ENCODE data around the gene CCDC127. TPM values are rescaled to one million over a fixed set of nuclear protein-coding genes. Genes with fewer than 3 reads are reported as not detected.

Gene CCDC127
- total RNA-seq, 1 experiment from 2014 or later, result 4.5 TPM

DNA sequence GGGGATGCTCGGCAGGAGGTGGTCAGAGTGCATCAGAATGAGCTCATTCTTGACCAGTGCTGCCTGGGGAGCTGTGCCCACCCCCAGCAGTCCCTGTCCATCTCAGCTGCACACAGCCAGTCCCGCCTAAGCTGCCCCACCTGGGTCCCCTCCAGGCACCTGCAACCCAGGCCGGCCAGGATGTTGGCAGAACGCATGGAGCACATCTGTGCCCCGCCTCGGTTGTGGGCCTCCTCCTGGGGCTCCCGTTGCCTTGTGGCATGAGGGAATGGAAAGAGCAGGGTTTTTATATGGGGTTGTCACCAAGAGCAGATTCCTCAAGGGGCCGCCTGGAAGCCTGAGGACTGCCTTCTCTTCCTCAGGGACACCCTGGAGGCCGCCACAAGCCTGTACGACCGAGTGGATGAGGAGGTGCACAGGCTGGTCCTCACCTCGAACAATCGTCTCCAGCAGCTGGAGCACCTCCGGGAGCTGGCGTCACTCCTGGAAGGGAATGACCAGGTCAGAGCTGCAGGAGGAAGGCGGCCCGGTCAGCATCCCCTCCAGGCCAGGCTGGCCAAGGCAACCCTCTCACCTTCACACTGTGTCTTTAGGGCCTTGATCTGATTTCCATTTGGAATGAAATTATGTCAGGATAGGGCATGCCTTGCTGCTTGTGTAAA is 61.4 kb downstream of the CCDC127 start:
- in situ Hi-C loops (cut with HindIII; ENCODE audit: low pct_unique_long_range_greater_than_20kb, low sequenced_read_pairs), result no loop called here
- no peak for DNase-seq (ENCODE audit: low read depth)

DNA sequence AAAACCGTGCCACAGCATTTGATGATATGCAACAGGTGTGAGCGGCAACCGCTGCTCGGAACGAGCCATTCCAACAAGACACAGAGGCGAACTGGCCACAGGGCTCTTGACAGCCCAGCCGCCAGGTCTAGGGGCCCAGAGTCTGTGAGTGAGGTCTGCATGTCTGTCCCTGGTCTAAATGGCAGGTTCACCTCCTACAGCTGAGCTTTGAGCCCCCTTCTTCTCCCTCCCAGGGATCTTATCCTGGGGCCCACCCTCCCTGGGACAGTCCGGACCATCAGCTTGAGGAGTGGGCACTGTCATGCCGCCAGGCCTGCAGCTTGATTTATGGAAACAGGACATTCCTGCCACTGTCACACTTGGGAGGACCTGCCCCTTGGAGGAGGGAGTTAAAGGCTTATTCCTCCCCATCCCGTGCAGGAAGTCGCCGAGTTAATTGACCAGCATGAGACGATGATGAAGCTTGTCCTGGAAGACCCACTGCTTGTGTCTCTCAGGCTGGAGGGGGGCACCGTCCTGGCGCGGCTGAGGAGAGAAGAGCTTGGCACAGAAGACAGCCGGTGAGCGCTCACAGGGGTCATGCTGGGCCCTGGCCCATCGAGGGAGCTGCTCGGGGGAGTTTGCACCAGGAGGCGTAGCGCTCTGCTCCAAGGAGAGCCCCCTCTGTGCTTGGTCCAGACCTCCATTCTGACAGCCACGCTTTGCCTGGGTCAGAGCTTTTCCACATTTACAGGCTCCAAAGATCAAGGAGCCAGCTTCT is 62.1 kb downstream of the CCDC127 start:
- no peak for DNase-seq (ENCODE audit: low read depth)
- in situ Hi-C loops (cut with HindIII; ENCODE audit: low pct_unique_long_range_greater_than_20kb, low sequenced_read_pairs), result no loop called here

DNA sequence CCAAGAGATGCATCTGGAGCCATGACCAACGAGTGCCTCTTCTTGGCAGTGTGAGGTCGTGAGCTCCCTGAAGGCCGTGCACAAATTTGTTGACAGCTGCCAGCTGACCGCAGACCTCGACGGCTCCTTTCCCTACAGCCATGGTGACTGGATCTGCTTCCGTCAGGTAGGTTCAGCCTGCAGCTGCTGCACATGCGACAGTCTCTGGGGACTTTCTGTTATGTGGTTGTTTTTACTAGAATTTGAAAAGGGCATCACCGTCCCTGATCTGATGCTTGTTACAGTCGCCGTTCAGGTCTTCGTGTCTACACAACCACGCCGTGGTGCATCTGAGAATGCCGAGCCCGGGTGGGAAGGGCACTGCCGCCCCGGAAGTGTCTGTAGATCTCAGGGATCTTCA is 63.1 kb downstream of the CCDC127 start:
- in situ Hi-C loops (cut with HindIII; ENCODE audit: low pct_unique_long_range_greater_than_20kb, low sequenced_read_pairs), result no loop called here
- DNase-seq (ENCODE audit: low read depth), result no peak

DNA sequence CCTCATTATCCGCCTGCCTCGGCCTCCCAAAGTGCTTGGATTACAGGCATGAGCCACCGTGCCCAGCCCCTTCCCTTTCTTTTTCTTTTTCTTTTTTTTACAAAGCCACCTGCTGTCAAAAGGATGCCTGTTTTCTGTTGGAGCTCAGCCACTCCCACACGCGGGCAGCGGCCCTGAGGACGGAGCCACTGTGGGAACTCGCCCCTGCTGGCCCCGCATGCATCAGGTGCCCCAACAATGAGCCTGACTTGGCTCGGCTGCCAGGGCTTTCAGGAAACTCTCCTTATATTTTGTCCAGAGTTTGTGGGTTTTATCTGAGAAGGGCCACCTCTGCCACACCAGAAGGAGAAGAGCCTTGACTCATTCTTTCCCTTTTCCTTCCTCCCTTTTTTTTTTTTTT is 63.7 kb downstream of the CCDC127 start:
- in situ Hi-C loops (cut with HindIII; ENCODE audit: low pct_unique_long_range_greater_than_20kb, low sequenced_read_pairs), result no loop called here
- DNase-seq (ENCODE audit: low read depth), result no peak

DNA sequence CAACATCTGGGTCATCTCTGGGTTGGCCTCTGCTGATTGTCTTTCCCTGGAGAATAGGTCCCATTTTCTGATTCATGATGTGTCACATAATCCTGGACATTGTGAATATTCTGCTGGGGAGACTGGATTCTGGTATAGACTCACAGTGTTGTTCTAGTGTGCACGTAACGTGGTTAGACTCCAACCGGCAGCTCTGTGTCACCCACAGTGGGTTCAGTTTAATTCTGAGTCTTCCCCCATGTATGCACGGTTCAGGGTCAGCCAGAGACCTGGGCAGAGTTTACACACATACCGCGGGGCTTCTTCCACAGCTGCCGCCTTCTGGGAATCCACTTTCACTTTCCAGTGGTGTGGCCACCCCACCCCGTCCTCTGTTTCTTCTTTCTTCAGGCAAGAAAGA is 64.7 kb downstream of the CCDC127 start:
- in situ Hi-C loops (cut with HindIII; ENCODE audit: low pct_unique_long_range_greater_than_20kb, low sequenced_read_pairs), result no loop called here
- DNase-seq (ENCODE audit: low read depth), result no peak

DNA sequence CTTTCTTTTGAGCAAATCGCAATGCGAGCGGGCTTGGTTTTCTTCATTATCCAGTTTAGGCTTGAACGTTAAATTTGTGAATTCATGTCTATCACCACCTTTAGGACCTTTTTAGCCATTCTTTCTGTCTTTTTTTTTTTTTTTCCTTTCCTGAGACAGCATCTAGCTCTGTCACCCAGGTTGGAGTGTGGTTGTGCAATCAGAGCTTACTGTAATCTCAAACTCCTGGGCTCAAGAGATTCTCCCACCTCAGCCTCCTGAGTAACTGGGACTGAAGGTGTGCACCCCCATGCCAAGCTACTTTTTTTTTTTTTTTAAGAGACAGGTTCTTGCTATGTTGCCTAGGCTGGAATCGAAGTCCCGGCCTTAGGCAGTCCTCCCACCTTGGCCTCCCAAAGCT is 65.9 kb downstream of the CCDC127 start:
- no peak for DNase-seq (ENCODE audit: low read depth)
- in situ Hi-C loops (cut with HindIII; ENCODE audit: low pct_unique_long_range_greater_than_20kb, low sequenced_read_pairs), result no loop called here

DNA sequence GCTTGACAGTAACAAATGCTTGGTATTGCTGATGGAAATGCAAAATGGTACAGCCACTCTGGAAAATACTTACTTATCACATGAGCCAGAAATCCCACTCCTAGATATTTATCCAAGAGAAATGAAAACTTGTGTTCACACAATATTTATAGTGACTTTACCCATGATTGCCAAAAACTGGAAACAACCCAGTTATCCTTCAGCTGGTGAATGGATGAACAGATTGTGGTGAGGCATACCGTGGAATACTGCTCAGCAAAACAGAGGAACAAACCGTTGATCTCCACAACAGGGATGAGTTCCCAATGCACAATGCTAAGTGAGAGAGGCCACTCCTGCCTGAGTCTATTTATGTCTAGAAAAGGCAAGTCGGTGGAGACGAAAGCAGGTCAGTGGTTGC is 67.2 kb downstream of the CCDC127 start:
- DNase-seq (ENCODE audit: low read depth), result no peak
- in situ Hi-C loops (cut with HindIII; ENCODE audit: low pct_unique_long_range_greater_than_20kb, low sequenced_read_pairs), result no loop called here

DNA sequence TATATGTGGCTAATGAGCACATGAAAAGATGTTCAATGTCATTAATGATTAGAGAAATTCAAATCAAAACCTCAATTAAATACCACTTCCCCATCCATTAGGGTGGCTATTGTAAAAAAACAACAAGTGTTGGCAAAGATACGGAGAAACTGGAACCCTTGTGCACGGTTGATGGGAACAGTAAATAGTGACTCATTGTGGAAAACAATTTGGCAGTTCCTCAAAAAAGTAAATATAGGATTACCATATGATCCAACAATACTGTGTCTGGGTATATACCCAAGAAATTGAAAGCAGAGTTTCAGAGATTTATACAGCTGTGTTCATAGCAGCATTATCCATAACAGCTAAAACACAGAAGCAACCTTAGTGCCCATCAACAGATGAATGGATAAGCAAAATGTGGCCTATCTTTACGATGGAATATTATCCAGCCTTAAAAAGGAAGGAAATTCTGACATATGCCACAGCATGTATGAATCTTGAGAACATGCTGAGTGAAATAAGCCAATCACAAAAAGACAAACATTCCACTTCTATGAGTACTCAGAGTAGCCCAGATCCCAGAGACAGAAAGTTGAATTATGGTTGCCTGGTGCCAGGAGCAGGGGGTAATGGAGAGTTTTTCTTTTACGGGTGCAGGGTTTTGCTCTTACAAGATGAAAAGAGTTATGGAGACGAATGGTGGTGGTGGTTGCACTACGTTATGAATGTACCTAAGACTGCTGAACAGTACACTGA is 68.0 kb downstream of the CCDC127 start:
- DNase-seq (ENCODE audit: low read depth), result no peak
- in situ Hi-C loops (cut with HindIII; ENCODE audit: low pct_unique_long_range_greater_than_20kb, low sequenced_read_pairs), result no loop called here

DNA sequence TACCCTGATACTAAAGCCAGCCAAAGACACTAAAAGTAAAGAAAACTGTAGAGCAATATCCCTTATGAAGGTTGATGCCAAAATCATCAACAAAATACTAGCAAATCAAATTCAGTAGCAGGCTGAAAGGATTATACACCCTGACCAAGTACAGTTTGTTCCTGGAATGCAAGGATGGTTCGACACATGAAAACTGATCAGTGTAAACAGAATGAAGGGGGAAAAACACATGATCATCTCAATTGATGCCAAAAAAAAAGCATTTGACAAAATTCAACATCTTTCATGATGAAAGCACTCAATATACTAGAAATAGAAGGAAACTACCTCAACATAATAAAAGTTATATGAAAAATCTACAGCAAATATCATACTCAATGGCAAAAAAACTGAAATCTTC is 70.2 kb downstream of the CCDC127 start:
- peak; percentile 13 for DNase-seq (ENCODE audit: low read depth)
- in situ Hi-C loops (cut with HindIII; ENCODE audit: low pct_unique_long_range_greater_than_20kb, low sequenced_read_pairs), result no loop called here

Other genes starting within 250 kb of the CCDC127 start
- gene PLEKHG4B, start 126.0 kb downstream of the CCDC127 start, total RNA-seq (2014; rRNA removed; shearing (Covaris generic); ENCODE audit: low replicate concordance), result not detected in 2 replicates
- not detected in 2 replicates for gene LRRC14B, start 26.7 kb downstream of the CCDC127 start, total RNA-seq (2014; rRNA removed; shearing (Covaris generic); ENCODE audit: low replicate concordance)
- 81.3 and 93.4 TPM in 2 replicates for gene SDHA, start 167 bp upstream of the CCDC127 start, total RNA-seq (2014; rRNA removed; shearing (Covaris generic); ENCODE audit: low replicate concordance)
- 107 and 119 TPM in 2 replicates for gene PDCD6, start 53.5 kb upstream of the CCDC127 start, total RNA-seq (2014; rRNA removed; shearing (Covaris generic); ENCODE audit: low replicate concordance)
- gene AHRR, start 103.6 kb upstream of the CCDC127 start, total RNA-seq (2014; rRNA removed; shearing (Covaris generic); ENCODE audit: low replicate concordance), result 0.09 and 5.2 TPM in 2 replicates
- gene EXOC3, start 225.0 kb upstream of the CCDC127 start, total RNA-seq (2014; rRNA removed; shearing (Covaris generic); ENCODE audit: low replicate concordance), result 12.0 and 21.9 TPM in 2 replicates

Measured in Caki2 (cell line).